ENCODE measurements around the gene METTL9.

The METTL9 gene

GRCh38 chr16:21610766-21611165 lies 11.4 kb downstream of the METTL9 start:
- H3K4me1 ChIP-seq (ENCODE audit: control insufficient read depth, insufficient read depth, low read length, poor library complexity, severe bottlenecking), result peaks cover 9% of the 10 kb centered on the region
- no CpG with 5 or more reads among the region's 2 CpGs for WGBS, 2 experiments (ENCODE audit: insufficient coverage in 2 of 2)
- peaks cover 20% of the 10 kb centered on the region for H3K36me3 ChIP-seq (ENCODE audit: control insufficient read depth, insufficient read depth, low read length)
- no peak overlapping the region for H3K27ac ChIP-seq (ENCODE audit: low read depth, low read length, severe bottlenecking)
- H3K9me3 ChIP-seq (ENCODE audit: control insufficient read depth, low read length), result no peaks in the 10 kb centered on the region
- no peak overlapping the region for H3K4me3 ChIP-seq (ENCODE audit: extremely low read depth, insufficient read depth, low read length, poor library complexity, severe bottlenecking)

DNA sequence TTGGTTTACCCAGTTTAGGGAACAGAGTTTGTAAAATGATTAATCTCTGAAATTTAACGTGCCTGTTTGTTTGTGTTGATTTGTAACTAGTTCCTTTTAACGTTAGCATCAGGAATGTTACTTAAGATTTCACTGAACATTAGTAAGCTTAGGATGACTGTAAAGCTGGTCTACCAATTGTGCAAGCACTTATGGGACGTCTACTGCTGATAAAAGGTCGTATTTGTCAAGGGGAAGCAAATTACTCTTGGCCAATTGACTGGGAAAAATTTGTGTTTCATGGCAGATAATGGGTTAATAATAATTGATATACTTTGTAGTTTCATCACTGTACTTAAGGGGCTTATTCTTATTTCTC lies 11.8 kb downstream of the METTL9 start:
- Histone ChIP-seq H3K4me3 (ENCODE audit: extremely low read depth, insufficient read depth, low read length, poor library complexity, severe bottlenecking) (no peak overlapping the region), H3K9me3 (ENCODE audit: control insufficient read depth, low read length) (no peaks in the 10 kb centered on the region), H3K36me3 (ENCODE audit: control insufficient read depth, insufficient read depth, low read length) (peaks cover 24% of the 10 kb centered on the region), H3K27ac (ENCODE audit: low read depth, low read length, severe bottlenecking) (no peak overlapping the region), H3K4me1 (ENCODE audit: control insufficient read depth, insufficient read depth, low read length, poor library complexity, severe bottlenecking) (peaks cover 9% of the 10 kb centered on the region)
- 70 to 87% methylated on average over 4 of the region's 4 CpGs for WGBS, 2 experiments (ENCODE audit: insufficient coverage in 2 of 2)

- 93% methylated on average over 3 of the region's 7 CpGs; no CpG with 5 or more reads in 1 of the 2 experiments for WGBS, 2 experiments (ENCODE audit: insufficient coverage in 2 of 2)
- Histone ChIP-seq H3K36me3 (ENCODE audit: control insufficient read depth, insufficient read depth, low read length) (peaks cover 24% of the 10 kb centered on the region), H3K4me1 (ENCODE audit: control insufficient read depth, insufficient read depth, low read length, poor library complexity, severe bottlenecking) (peaks cover 9% of the 10 kb centered on the region), H3K9me3 (ENCODE audit: control insufficient read depth, low read length) (no peaks in the 10 kb centered on the region), H3K27ac (ENCODE audit: low read depth, low read length, severe bottlenecking) (peak overlapping the region; percentile 41), H3K4me3 (ENCODE audit: extremely low read depth, insufficient read depth, low read length, poor library complexity, severe bottlenecking) (no peak overlapping the region)
Observed at GRCh38 chr16:21611556-21612384, 12.4 kb downstream of the METTL9 start.

GRCh38 chr16:21613361-21613760 lies 14.0 kb downstream of the METTL9 start:
- Histone ChIP-seq H3K36me3 (ENCODE audit: control insufficient read depth, insufficient read depth, low read length) (peaks cover 34% of the 10 kb centered on the region), H3K4me1 (ENCODE audit: control insufficient read depth, insufficient read depth, low read length, poor library complexity, severe bottlenecking) (peaks cover 9% of the 10 kb centered on the region), H3K27ac (ENCODE audit: low read depth, low read length, severe bottlenecking) (no peak overlapping the region), H3K4me3 (ENCODE audit: extremely low read depth, insufficient read depth, low read length, poor library complexity, severe bottlenecking) (no peak overlapping the region), H3K9me3 (ENCODE audit: control insufficient read depth, low read length) (no peaks in the 10 kb centered on the region)
- 95 to 98% methylated on average over 3 to 4 of the region's 4 CpGs for WGBS, 2 experiments (ENCODE audit: insufficient coverage in 2 of 2)

- Histone ChIP-seq H3K4me3 (ENCODE audit: extremely low read depth, insufficient read depth, low read length, poor library complexity, severe bottlenecking) (no peak overlapping the region), H3K36me3 (ENCODE audit: control insufficient read depth, insufficient read depth, low read length) (peaks cover 39% of the 10 kb centered on the region), H3K27ac (ENCODE audit: low read depth, low read length, severe bottlenecking) (no peak overlapping the region), H3K4me1 (ENCODE audit: control insufficient read depth, insufficient read depth, low read length, poor library complexity, severe bottlenecking) (peaks cover 9% of the 10 kb centered on the region), H3K9me3 (ENCODE audit: control insufficient read depth, low read length) (no peaks in the 10 kb centered on the region)
- 100% methylated on average over 2 of the region's 2 CpGs; no CpG with 5 or more reads in 1 of the 2 experiments for WGBS, 2 experiments (ENCODE audit: insufficient coverage in 2 of 2)
Observed at GRCh38 chr16:21613781-21614180, 14.4 kb downstream of the METTL9 start.

DNA sequence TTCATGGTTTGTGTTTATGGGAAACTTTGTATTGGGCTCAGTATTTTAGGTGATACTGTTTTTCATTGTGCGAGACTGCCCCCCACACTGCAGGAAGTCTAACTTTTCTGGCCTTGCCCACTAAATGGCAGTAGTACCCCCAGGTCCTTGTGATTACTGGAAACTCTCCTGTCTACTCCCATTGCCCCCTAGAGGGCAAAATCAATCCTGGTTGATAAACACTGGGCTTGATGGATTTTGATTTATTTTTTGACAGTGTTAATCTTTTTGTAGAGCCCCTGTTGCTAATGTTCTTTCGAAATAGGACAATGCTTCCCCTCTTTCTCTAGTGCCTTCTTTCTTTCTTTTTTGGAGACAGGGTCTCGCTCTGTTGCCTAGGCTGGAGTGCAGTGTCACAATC lies 15.5 kb downstream of the METTL9 start:
- WGBS, 2 experiments (ENCODE audit: insufficient coverage in 2 of 2), result 83 to 87% methylated on average over 2 of the region's 3 CpGs
- Histone ChIP-seq H3K4me3 (ENCODE audit: extremely low read depth, insufficient read depth, low read length, poor library complexity, severe bottlenecking) (no peak overlapping the region), H3K27ac (ENCODE audit: low read depth, low read length, severe bottlenecking) (no peak overlapping the region), H3K9me3 (ENCODE audit: control insufficient read depth, low read length) (no peaks in the 10 kb centered on the region), H3K36me3 (ENCODE audit: control insufficient read depth, insufficient read depth, low read length) (peaks cover 46% of the 10 kb centered on the region), H3K4me1 (ENCODE audit: control insufficient read depth, insufficient read depth, low read length, poor library complexity, severe bottlenecking) (peaks cover 9% of the 10 kb centered on the region)

- Histone ChIP-seq H3K4me1 (ENCODE audit: control insufficient read depth, insufficient read depth, low read length, poor library complexity, severe bottlenecking) (no peaks in the 10 kb centered on the region), H3K4me3 (ENCODE audit: extremely low read depth, insufficient read depth, low read length, poor library complexity, severe bottlenecking) (no peak overlapping the region), H3K27ac (ENCODE audit: low read depth, low read length, severe bottlenecking) (no peak overlapping the region), H3K36me3 (ENCODE audit: control insufficient read depth, insufficient read depth, low read length) (peaks cover 58% of the 10 kb centered on the region), H3K9me3 (ENCODE audit: control insufficient read depth, low read length) (no peaks in the 10 kb centered on the region)
- WGBS, 2 experiments (ENCODE audit: insufficient coverage in 2 of 2), result 100% methylated on average over 2 of the region's 3 CpGs
Observed at GRCh38 chr16:21617607-21618006, 18.2 kb downstream of the METTL9 start.

GRCh38 chr16:21618281-21618680 lies 18.9 kb downstream of the METTL9 start:
- Histone ChIP-seq H3K27ac (ENCODE audit: low read depth, low read length, severe bottlenecking) (no peak overlapping the region), H3K9me3 (ENCODE audit: control insufficient read depth, low read length) (no peaks in the 10 kb centered on the region), H3K36me3 (ENCODE audit: control insufficient read depth, insufficient read depth, low read length) (peaks cover 51% of the 10 kb centered on the region), H3K4me1 (ENCODE audit: control insufficient read depth, insufficient read depth, low read length, poor library complexity, severe bottlenecking) (no peaks in the 10 kb centered on the region), H3K4me3 (ENCODE audit: extremely low read depth, insufficient read depth, low read length, poor library complexity, severe bottlenecking) (no peak overlapping the region)
- WGBS, 2 experiments (ENCODE audit: insufficient coverage in 2 of 2), result 80% methylated on average over 3 of the region's 5 CpGs; no CpG with 5 or more reads in 1 of the 2 experiments

DNA sequence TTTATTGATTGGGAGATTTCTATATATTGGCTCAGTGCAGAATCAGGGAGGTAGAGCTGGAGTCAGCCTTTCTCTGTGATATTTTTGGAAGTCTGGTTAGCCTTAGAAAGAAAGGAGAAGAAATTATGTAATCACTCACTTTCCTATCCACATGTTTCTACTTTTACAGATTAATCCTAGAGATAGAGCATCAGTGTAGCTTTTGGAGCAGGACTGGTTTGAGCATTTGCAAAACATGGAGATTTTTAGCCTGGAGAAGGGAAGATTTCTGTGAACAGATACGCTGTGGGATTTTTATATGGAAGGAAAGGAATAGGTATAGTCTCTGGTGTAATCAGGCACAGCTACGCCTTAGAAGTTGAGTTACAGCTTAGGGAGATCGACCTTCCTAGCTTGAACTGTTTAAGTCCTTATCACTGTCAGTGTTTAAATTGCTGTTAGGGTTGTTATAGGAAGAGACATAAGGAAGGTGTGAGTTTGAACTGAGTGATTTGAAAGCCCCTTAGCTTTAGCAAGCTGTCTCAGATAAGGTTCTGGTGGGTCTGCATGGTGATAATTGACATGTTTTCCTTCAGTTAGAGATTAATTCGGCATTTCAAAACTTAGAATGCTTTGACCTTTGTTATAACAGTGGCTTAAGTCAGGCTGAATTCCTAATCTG lies 20.5 kb downstream of the METTL9 start:
- Histone ChIP-seq H3K9me3 (ENCODE audit: control insufficient read depth, low read length) (no peaks in the 10 kb centered on the region), H3K4me3 (ENCODE audit: extremely low read depth, insufficient read depth, low read length, poor library complexity, severe bottlenecking) (no peak overlapping the region)
- WGBS, 2 experiments (ENCODE audit: insufficient coverage in 2 of 2), result 90 to 91% methylated on average over 4 of the region's 4 CpGs

DNA sequence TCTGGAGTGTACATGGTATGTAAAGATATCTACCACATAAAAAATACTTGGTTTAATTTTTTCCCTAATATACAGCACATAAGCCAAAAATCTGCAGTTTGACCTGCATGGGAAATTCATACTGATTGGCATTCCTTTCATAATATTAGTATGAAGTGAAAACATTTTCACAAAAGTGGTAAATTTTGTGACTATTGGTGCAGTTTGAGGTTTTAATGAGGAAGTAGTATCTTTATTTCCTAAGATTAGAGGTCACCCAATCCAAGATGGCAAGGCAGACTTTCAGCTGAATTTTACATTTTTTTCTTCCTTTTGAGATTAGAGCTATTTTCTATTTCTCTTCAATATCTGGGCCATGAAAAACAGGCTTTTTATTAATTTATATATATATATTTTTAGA lies 21.2 kb downstream of the METTL9 start:
- Histone ChIP-seq H3K36me3 (ENCODE audit: control insufficient read depth, insufficient read depth, low read length) (peaks cover 55% of the 10 kb centered on the region), H3K27ac (ENCODE audit: low read depth, low read length, severe bottlenecking) (no peak overlapping the region)

More for the DNA sequence above, 20.5 kb downstream of the METTL9 start:
- H3K36me3 ChIP-seq (ENCODE audit: control insufficient read depth, insufficient read depth, low read length), result peaks cover 54% of the 10 kb centered on the region
- H3K4me1 ChIP-seq (ENCODE audit: control insufficient read depth, insufficient read depth, low read length, poor library complexity, severe bottlenecking), result no peaks in the 10 kb centered on the region
- no peak overlapping the region for H3K27ac ChIP-seq (ENCODE audit: low read depth, low read length, severe bottlenecking)

DNA sequence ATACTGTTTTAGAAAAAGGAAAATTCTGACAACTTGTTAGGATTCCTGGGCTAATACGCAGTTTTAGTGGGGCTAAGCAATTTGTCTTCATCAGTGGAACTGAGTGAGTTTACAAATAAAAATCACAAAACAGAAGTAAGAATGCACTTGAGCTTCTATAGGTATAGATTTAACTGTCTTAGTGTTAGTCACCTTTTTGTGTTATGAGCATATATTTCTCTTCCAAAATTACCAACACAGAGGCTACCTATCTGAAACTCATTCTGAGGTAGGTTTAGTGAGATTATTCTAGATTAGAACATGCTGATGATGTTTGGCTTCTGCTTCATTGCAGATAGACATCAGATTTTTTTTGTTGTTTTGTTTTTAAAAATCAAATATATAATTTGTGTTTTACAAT lies 23.2 kb downstream of the METTL9 start:
- peaks cover 5% of the 10 kb centered on the region for H3K4me1 ChIP-seq (ENCODE audit: control insufficient read depth, insufficient read depth, low read length, poor library complexity, severe bottlenecking)
- no peak overlapping the region for H3K27ac ChIP-seq (ENCODE audit: low read depth, low read length, severe bottlenecking)
- no peak overlapping the region for H3K4me3 ChIP-seq (ENCODE audit: extremely low read depth, insufficient read depth, low read length, poor library complexity, severe bottlenecking)
- H3K36me3 ChIP-seq (ENCODE audit: control insufficient read depth, insufficient read depth, low read length), result peaks cover 58% of the 10 kb centered on the region
- 100% methylated on average over 1 of the region's 1 CpG; no CpG with 5 or more reads in 1 of the 2 experiments for WGBS, 2 experiments (ENCODE audit: insufficient coverage in 2 of 2)
- H3K9me3 ChIP-seq (ENCODE audit: control insufficient read depth, low read length), result no peaks in the 10 kb centered on the region

More for the DNA sequence above, 21.2 kb downstream of the METTL9 start:
- H3K4me1 ChIP-seq (ENCODE audit: control insufficient read depth, insufficient read depth, low read length, poor library complexity, severe bottlenecking), result no peaks in the 10 kb centered on the region
- H3K4me3 ChIP-seq (ENCODE audit: extremely low read depth, insufficient read depth, low read length, poor library complexity, severe bottlenecking), result no peak overlapping the region
- H3K9me3 ChIP-seq (ENCODE audit: control insufficient read depth, low read length), result no peaks in the 10 kb centered on the region

Measured in mesodermal cell (in vitro differentiated cells).